Mucosa of stomach (tissue), 1 donor: ENCODE measurements around the gene CFAP73.

Source experiments
- H3K27me3 ChIP-seq: one replicate; pipeline ENCODE4 v1.7.0; 2013; ENCODE audit warnings: mild to moderate bottlenecking, low read length; ENCODE audit not compliant: control insufficient read depth, insufficient read depth
- H3K36me3 ChIP-seq: one replicate; pipeline ENCODE4 v1.7.0; 2013; ENCODE audit warnings: low read length; ENCODE audit not compliant: control insufficient read depth, insufficient read depth
- H3K4me1 ChIP-seq: one replicate; pipeline ENCODE4 v1.7.0; 2013; ENCODE audit warnings: mild to moderate bottlenecking, low read length; ENCODE audit not compliant: control insufficient read depth, insufficient read depth
- H3K4me3 ChIP-seq: one replicate; pipeline ENCODE4 v1.7.0; 2013; ENCODE audit warnings: low read length
- H3K9ac ChIP-seq: one replicate; pipeline ENCODE4 v1.7.0; 2013; ENCODE audit warnings: mild to moderate bottlenecking, low read length, moderate library complexity
- H3K9me3 ChIP-seq: one replicate; pipeline ENCODE4 v1.7.0; 2013; ENCODE audit warnings: mild to moderate bottlenecking, low read length, moderate library complexity; ENCODE audit not compliant: control insufficient read depth
- donor health status: Pancreatic carcinoma.

The CFAP73 gene

GRCh38 chr12:113174461-113175384 lies 25.2 kb downstream of the CFAP73 start:
- Histone ChIP-seq H3K27me3 (no peaks in the 10 kb centered on the region), H3K4me1 (no peaks in the 10 kb centered on the region), H3K9ac (no peak overlapping the region), H3K4me3 (no peak overlapping the region), H3K36me3 (peaks cover 26% of the 10 kb centered on the region), H3K9me3 (no peaks in the 10 kb centered on the region)

DNA sequence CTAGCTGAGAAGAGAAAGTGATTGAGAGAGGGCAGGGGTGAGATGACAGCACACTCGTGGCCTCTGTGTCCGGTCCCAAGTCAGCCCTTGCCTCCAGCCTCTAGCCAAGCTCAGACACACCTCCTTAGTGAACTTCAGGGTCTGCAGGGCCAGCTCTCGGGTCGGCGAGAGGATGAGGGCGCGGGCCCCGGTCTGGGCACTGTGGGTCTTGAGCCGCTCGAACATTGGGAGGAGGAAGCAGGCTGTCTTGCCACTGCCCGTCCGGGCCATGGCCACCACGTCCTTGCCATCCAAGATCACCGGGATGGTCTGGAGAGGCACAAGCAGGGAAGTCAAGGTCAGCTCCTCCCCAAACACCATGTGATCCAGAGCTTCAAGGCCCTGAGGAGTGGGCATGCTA lies 29.5 kb downstream of the CFAP73 start:
- no peaks in the 10 kb centered on the region for H3K4me1 ChIP-seq
- no peak overlapping the region for H3K9ac ChIP-seq
- no peaks in the 10 kb centered on the region for H3K9me3 ChIP-seq
- peaks cover 21% of the 10 kb centered on the region for H3K36me3 ChIP-seq
- no peak overlapping the region for H3K4me3 ChIP-seq
- H3K27me3 ChIP-seq = no peaks in the 10 kb centered on the region

GRCh38 chr12:113180333-113180732 lies 30.8 kb downstream of the CFAP73 start:
- no peak overlapping the region for H3K9ac ChIP-seq
- H3K27me3 ChIP-seq = no peaks in the 10 kb centered on the region
- no peaks in the 10 kb centered on the region for H3K9me3 ChIP-seq
- no peaks in the 10 kb centered on the region for H3K4me1 ChIP-seq
- H3K4me3 ChIP-seq = no peak overlapping the region
- peaks cover 21% of the 10 kb centered on the region for H3K36me3 ChIP-seq

GRCh38 chr12:113181975-113182374 lies 32.5 kb downstream of the CFAP73 start:
- Histone ChIP-seq H3K27me3 (no peaks in the 10 kb centered on the region), H3K4me1 (no peaks in the 10 kb centered on the region), H3K9me3 (no peaks in the 10 kb centered on the region), H3K36me3 (peaks cover 16% of the 10 kb centered on the region), H3K4me3 (no peak overlapping the region), H3K9ac (no peak overlapping the region)

DNA sequence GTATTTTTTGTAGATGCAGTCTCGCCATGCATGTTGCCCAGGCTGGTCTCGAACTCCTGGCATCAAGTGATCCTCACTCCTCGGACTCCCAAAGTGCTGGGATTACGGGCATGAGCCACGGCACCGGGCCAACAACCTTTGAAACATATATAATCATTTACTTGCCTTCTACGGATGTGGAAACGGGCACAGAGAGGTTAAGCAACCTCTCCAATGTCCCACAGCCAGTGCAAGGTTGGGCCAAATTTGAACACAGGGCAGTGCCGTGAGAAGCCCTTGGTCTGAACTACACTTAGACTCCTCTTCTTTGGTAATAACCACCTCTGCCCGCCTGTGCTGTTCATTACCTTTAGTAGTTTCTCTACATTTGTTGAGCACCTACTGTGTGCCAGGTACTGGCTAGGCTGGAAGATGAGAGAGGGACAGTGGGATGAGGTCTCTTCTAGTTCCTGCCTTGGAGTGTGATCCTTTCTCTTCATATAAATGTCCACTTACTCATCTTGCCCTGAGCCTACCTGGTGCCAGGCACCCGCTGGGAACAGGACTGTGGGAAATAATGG lies 33.6 kb downstream of the CFAP73 start:
- Histone ChIP-seq H3K9me3 (no peaks in the 10 kb centered on the region), H3K9ac (peak overlapping the region; percentile 1), H3K4me3 (no peak overlapping the region), H3K36me3 (peaks cover 5% of the 10 kb centered on the region), H3K27me3 (no peaks in the 10 kb centered on the region), H3K4me1 (no peaks in the 10 kb centered on the region)

DNA sequence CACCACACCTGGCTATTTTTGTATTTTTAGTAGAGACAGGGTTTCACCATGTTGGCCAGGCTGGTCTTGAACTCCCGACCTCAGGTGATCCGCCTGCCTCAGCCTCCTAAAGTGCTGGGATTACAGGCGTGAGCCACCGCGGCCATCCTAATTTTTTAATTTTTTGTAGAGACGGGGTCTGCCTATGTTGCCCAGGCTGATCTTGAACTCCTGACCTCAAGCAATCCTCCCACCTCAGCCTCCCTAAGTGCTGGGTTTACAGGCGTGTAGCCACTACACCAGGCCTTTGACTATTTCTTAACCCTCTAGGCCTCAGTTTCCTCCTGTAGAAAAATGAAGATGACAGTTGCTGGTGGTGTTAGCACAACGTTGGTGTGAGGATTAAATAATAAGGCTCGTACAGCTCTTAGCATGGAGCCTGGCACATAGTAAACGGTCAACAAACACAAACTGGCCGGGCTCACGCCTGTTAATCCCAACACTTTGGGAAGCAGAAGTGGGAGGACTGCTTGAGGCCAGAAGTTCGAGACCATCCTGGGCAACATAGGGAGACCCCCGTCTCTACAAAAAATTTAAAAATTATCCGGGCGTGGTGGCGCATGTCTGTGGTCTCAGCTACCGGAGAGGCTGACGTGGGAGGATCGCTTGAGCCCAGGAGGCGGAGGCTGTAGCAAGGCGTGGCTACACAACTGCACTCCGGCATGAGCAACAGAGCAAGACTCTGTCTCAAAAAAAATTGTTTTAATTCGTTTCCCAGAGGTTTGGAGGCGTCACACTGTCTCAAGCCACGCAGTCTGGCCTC lies 34.8 kb downstream of the CFAP73 start:
- H3K27me3 ChIP-seq = no peaks in the 10 kb centered on the region
- H3K36me3 ChIP-seq = peaks cover 5% of the 10 kb centered on the region
- no peaks in the 10 kb centered on the region for H3K4me1 ChIP-seq
- H3K9ac ChIP-seq = peak overlapping the region; percentile 95
- no peaks in the 10 kb centered on the region for H3K9me3 ChIP-seq
- peak overlapping the region; percentile 78 for H3K4me3 ChIP-seq

- peaks cover 4% of the 10 kb centered on the region for H3K36me3 ChIP-seq
- H3K4me1 ChIP-seq = no peaks in the 10 kb centered on the region
- no peaks in the 10 kb centered on the region for H3K27me3 ChIP-seq
- H3K4me3 ChIP-seq = peak overlapping the region; percentile 78
- H3K9me3 ChIP-seq = no peaks in the 10 kb centered on the region
- peak overlapping the region; percentile 95 for H3K9ac ChIP-seq
These were observed 35.3 kb downstream of the CFAP73 start for GRCh38 chr12:113184900-113185179.

DNA sequence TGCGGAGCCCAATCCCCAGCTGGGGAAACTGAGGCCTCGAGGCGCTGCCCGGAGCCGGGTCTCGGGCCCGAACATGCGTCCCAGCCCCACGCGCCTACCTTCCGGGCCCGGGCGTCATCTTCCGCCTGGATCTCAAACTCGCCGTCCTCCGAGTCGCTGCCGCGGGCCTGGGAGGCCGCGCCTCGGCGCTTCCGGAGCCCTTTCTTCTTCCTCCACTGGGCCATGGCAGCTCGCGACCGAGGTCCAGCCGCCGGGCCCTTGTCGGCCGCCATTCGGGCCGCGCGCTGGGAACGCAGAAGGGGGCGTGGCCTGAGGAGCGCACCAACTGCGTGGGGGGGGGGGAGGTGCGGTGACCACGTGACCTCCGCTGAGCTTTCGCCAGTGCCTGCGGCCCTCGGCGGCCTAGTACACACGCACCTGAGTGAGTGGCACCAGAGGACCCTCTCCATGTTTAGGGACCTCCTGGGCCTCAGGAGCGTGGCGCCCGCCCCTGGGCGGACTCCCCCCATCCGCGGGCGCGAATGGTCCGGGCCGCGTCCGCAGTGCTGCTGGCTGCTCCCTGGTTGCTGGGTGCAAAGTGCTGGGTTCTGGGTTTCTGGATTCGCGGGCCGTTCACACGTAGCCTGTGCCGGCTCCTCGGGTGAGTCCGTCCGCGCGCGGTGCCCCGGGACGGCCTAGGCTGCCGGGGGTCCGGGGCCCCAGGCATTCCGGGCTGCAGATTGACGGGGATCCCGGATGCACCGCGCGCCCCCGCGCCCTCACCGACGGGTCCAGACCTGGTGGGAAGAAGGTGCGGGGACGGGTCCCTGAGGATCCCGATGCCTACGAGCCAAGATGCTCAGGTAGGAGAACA lies 35.9 kb downstream of the CFAP73 start, which contains the start of the genes DDX54 and RITA1:
Gene DDX54 (minus strand): TSS at position 299 of the 853 bp plus-strand sequence. CDS start 27 bp downstream, at position 272.
Gene RITA1 (plus strand): TSS at position 542 of the 853 bp plus-strand sequence. CDS start 1,026 bp downstream, outside the sequence.
- Histone ChIP-seq H3K4me3 (peak within 1 kb of the TSS; percentile 78), H3K9me3 (no peaks in the 10 kb centered on the region), H3K9ac (peak within 1 kb of the TSS; percentile 95), H3K36me3 (no peaks in the 10 kb centered on the region), H3K27me3 (no peaks in the 10 kb centered on the region), H3K4me1 (no peaks in the 10 kb centered on the region)

- H3K4me1 ChIP-seq = no peaks in the 10 kb centered on the region
- peak overlapping the region; percentile 95 for H3K9ac ChIP-seq
- no peaks in the 10 kb centered on the region for H3K27me3 ChIP-seq
- H3K36me3 ChIP-seq = no peaks in the 10 kb centered on the region
- peak overlapping the region; percentile 78 for H3K4me3 ChIP-seq
- H3K9me3 ChIP-seq = no peaks in the 10 kb centered on the region
These were observed 36.5 kb downstream of the CFAP73 start for GRCh38 chr12:113186033-113186365.

DNA sequence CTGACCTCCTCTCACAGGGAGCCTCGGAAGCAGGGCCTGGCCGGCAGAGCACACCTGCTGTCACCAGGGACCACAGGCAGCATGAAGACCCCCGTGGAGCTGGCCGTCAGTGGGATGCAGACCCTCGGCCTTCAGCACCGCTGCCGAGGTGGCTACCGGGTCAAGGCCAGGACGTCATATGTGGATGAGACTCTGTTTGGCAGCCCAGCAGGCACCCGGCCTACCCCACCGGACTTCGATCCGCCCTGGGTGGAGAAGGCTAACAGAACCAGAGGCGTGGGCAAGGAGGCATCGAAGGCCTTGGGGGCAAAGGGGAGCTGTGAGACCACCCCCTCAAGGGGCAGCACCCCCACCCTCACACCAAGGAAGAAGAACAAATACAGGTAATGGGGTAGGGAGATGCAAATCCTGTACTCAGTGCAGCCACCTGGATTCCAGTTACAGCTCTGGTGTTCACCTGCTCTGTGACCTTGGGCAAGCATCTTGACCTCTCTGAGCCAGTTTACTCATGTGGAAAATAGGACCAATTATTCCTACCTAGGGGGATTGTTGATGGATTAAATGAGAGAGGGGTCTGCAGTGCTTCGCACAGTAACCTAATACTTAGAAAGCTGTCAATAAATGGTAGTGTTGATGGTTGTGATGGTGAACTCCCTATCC lies 37.3 kb downstream of the CFAP73 start:
- H3K9ac ChIP-seq = no peak overlapping the region
- H3K27me3 ChIP-seq = no peaks in the 10 kb centered on the region
- no peaks in the 10 kb centered on the region for H3K36me3 ChIP-seq
- H3K9me3 ChIP-seq = no peaks in the 10 kb centered on the region
- H3K4me3 ChIP-seq = no peak overlapping the region
- no peaks in the 10 kb centered on the region for H3K4me1 ChIP-seq

DNA sequence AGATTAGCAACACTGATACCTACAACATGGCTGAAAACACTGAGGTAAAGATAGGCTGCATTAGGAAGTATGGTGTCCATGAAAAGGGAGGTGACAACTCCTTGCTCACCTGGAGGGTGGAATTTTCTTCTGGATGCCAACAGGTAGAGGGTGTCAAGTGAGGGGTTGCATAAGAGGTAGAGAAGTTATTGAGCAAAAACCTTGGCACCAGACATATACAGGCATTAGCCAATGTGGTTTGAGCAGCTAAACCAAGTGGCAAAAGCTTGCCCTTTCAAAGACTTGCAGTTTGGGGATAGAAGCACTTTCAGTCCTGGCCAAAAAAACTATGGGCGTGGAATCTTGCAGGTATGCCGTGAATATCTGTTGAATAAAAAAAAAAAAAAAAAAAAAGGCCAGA lies 39.8 kb downstream of the CFAP73 start:
- no peaks in the 10 kb centered on the region for H3K9me3 ChIP-seq
- H3K4me1 ChIP-seq = peaks cover 5% of the 10 kb centered on the region
- H3K4me3 ChIP-seq = no peak overlapping the region
- no peak overlapping the region for H3K9ac ChIP-seq
- H3K36me3 ChIP-seq = no peaks in the 10 kb centered on the region
- no peaks in the 10 kb centered on the region for H3K27me3 ChIP-seq
